ENCODE measurements around the gene OR2A1. TPM values are rescaled to one million over a fixed set of nuclear protein-coding genes. Genes with fewer than 3 reads are reported as not detected.
"Not testable (repeated sequence)": the region's sequence is repeated elsewhere in the genome, so short reads cannot be mapped to it uniquely, and the experiment has no call there.

The OR2A1 gene
- total RNA-seq (under 1 TPM in 1 of 4 donors, not detected in 3; 0.39 TPM), polyA plus RNA-seq (0.02 TPM)
- long read RNA-seq, donor 1, result 0 reads
- long read RNA-seq, donor 2, result 0 reads
- long read RNA-seq, donor 3, result 0 reads
- long read RNA-seq, donor 4, result 0 reads

DNA sequence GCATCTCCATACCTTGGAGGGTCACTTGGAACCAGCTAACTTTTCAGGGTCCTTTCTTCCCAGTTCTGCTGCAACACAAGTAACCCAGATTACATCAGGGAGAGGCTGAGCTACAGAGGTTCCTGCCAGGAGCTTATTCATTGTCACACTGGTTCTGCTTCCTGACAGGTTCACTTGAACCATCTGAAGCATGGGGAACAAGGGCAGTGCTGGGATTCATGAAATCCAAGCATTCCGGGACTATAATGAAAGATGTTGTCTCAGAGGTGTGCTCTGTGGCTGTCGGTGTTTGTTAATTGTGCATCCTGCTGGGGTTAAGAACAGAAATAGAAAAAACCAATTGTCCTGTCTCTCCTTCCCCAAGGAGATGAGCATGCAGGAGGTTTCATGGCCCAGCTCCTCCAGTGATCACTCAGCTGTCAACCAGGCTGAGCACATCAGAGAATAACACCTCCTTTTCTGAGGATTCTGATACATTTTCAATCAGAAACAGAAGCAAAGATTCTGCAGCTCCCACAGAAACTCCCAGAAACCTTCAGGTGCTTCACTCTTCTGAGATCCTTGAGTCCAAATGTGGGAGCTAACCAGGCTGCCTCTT lies at the start of gene OR2A1:
Gene OR2A1 (plus strand): TSS at position 548 of the 598 bp plus-strand sequence. CDS start 5,706 bp downstream, outside the sequence.
- H3K4me1 ChIP-seq (ENCODE audit: control insufficient read depth, insufficient read depth, low read length); H3K9me3 ChIP-seq (ENCODE audit: control insufficient read depth, low read length); DNase-seq; H3K27me3 ChIP-seq (ENCODE audit: control insufficient read depth, insufficient read depth); H3K27ac ChIP-seq (ENCODE audit: low read length); H3K4me3 ChIP-seq (ENCODE audit: low read length); intact Hi-C loops (cut with DNase I); ATAC-seq: not testable (repeated sequence)
- no CpG with 5 or more reads among the region's 2 CpGs for WGBS

DNA sequence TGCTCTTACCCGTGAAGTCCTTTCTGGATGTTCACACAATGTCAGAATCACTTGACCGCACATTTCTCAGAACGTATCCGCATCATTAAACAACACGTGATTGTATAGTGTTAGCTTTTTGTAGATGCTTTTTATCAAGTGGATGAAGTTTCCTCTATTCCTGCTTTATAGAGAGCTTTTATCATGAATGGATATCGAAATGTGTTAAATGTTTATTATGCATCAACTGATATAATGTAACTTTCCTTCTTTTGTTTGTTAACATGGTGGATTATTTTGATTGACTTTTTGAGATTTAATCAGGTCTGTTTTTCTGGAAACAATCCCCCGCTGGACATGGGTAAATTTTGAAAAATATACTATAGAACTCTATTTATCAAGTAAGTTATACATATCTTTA lies 47.5 kb upstream of the OR2A1 start, which contains the start of gene OR2A7:
Gene OR2A7 (minus strand): TSS at position 101 of the 400 bp plus-strand sequence. CDS start 5,164 bp downstream, outside the sequence.
- H3K27me3 ChIP-seq (ENCODE audit: control insufficient read depth, insufficient read depth); H3K9me3 ChIP-seq (ENCODE audit: control insufficient read depth, low read length); ATAC-seq; intact Hi-C loops (cut with DNase I); H3K27ac ChIP-seq (ENCODE audit: low read length); H3K4me3 ChIP-seq (ENCODE audit: low read length); DNase-seq; H3K4me1 ChIP-seq (ENCODE audit: control insufficient read depth, insufficient read depth, low read length): not testable (repeated sequence)
- 88% methylated on average over 6 of the region's 7 CpGs for WGBS

DNA sequence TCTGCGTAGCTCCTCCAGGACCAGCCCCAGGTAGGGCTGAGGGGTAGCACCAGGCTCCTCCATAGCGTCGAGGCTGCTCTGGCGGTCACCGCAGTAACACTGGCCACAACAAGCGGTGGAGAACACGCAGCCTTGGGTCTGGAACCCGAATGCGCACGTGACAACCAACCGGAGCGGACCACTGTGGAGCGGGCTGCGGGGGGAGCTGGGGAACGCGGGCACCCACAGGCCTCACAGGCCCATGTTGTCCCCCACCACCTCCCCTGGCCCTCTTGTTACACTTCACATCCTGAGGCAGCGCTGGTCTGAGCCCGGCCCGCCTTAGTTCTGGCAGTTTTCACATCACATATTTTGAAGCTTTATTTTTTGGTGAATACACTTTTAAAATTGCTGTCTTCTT lies 43.0 kb upstream of the OR2A1 start, which contains the start of gene CTAGE8:
Gene CTAGE8 (minus strand): TSS at position 101 of the 400 bp plus-strand sequence. CDS start 38 bp downstream, at position 63.
- no CpG with 5 or more reads among the region's 19 CpGs for WGBS
- H3K4me3 ChIP-seq (ENCODE audit: low read length); H3K27me3 ChIP-seq (ENCODE audit: control insufficient read depth, insufficient read depth); DNase-seq; H3K9me3 ChIP-seq (ENCODE audit: control insufficient read depth, low read length); H3K27ac ChIP-seq (ENCODE audit: low read length); intact Hi-C loops (cut with DNase I); H3K4me1 ChIP-seq (ENCODE audit: control insufficient read depth, insufficient read depth, low read length); ATAC-seq: not testable (repeated sequence)

- intact Hi-C loops (cut with DNase I); H3K9me3 ChIP-seq (ENCODE audit: control insufficient read depth, low read length); DNase-seq; H3K27me3 ChIP-seq (ENCODE audit: control insufficient read depth, insufficient read depth); H3K27ac ChIP-seq (ENCODE audit: low read length); H3K4me1 ChIP-seq (ENCODE audit: control insufficient read depth, insufficient read depth, low read length); H3K4me3 ChIP-seq (ENCODE audit: low read length); ATAC-seq: not testable (repeated sequence)
- 94% methylated on average over 4 of the region's 6 CpGs for WGBS
These were observed 36.9 kb upstream of the OR2A1 start for GRCh38 chr7:144275281-144275680.

GRCh38 chr7:144280010-144280409 lies 32.2 kb upstream of the OR2A1 start:
- DNase-seq; H3K27me3 ChIP-seq (ENCODE audit: control insufficient read depth, insufficient read depth); H3K4me1 ChIP-seq (ENCODE audit: control insufficient read depth, insufficient read depth, low read length); intact Hi-C loops (cut with DNase I); H3K4me3 ChIP-seq (ENCODE audit: low read length); H3K9me3 ChIP-seq (ENCODE audit: control insufficient read depth, low read length); H3K27ac ChIP-seq (ENCODE audit: low read length): not testable (repeated sequence)
- peak in 1 of 2 donors; percentile 9 for ATAC-seq
- 99% methylated on average over 3 of the region's 6 CpGs for WGBS

- not testable (repeated sequence) for ATAC-seq
- WGBS, result no CpG with 5 or more reads among the region's 8 CpGs
These were observed 30.2 kb upstream of the OR2A1 start for GRCh38 chr7:144281981-144282380.

GRCh38 chr7:144282490-144282889 lies 29.7 kb upstream of the OR2A1 start:
- peak in 1 of 2 donors; percentile 7 for ATAC-seq
- H3K4me3 ChIP-seq (ENCODE audit: low read length); intact Hi-C loops (cut with DNase I); H3K9me3 ChIP-seq (ENCODE audit: control insufficient read depth, low read length); H3K27ac ChIP-seq (ENCODE audit: low read length); H3K4me1 ChIP-seq (ENCODE audit: control insufficient read depth, insufficient read depth, low read length); H3K27me3 ChIP-seq (ENCODE audit: control insufficient read depth, insufficient read depth): not testable (repeated sequence)
- peak in 1 of 3 donors; percentile 11 for DNase-seq
- 87% methylated on average over 2 of the region's 4 CpGs for WGBS

More at GRCh38 chr7:144281981-144282380, 30.2 kb upstream of the OR2A1 start:
- H3K9me3 ChIP-seq (ENCODE audit: control insufficient read depth, low read length); H3K27ac ChIP-seq (ENCODE audit: low read length); H3K27me3 ChIP-seq (ENCODE audit: control insufficient read depth, insufficient read depth); H3K4me1 ChIP-seq (ENCODE audit: control insufficient read depth, insufficient read depth, low read length); DNase-seq; H3K4me3 ChIP-seq (ENCODE audit: low read length); intact Hi-C loops (cut with DNase I): not testable (repeated sequence)

DNA sequence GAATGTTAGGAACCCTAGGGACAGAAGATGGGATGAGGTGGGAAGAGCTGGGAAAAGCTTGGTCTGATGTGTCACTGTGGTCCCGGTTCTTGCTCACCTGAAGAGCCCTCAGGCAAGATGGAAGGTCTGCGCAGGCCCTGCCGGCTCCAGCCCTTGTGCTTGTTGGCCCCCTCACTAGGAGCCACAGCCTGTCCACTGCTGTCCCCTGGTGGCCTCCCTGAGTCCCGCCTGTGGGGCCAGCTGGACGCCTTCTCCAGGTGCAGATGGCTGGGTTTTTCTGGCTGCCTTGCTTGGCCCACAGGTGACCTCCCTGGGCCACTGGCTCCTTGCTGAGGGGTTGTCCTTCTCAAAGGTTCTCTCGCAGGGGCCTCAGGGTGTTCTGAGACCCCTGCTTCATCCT lies 28.5 kb upstream of the OR2A1 start:
- H3K27ac ChIP-seq (ENCODE audit: low read length); H3K27me3 ChIP-seq (ENCODE audit: control insufficient read depth, insufficient read depth); DNase-seq; H3K4me1 ChIP-seq (ENCODE audit: control insufficient read depth, insufficient read depth, low read length); intact Hi-C loops (cut with DNase I); H3K4me3 ChIP-seq (ENCODE audit: low read length); H3K9me3 ChIP-seq (ENCODE audit: control insufficient read depth, low read length): not testable (repeated sequence)
- no CpG with 5 or more reads among the region's 6 CpGs for WGBS
- ATAC-seq, result peak in 1 of 2 donors; percentile 17

GRCh38 chr7:144287171-144287784 lies 24.9 kb upstream of the OR2A1 start:
- H3K4me1 ChIP-seq (ENCODE audit: control insufficient read depth, insufficient read depth, low read length); H3K27ac ChIP-seq (ENCODE audit: low read length); H3K9me3 ChIP-seq (ENCODE audit: control insufficient read depth, low read length); H3K4me3 ChIP-seq (ENCODE audit: low read length); intact Hi-C loops (cut with DNase I); ATAC-seq; DNase-seq; H3K27me3 ChIP-seq (ENCODE audit: control insufficient read depth, insufficient read depth): not testable (repeated sequence)
- no CpG with 5 or more reads among the region's 3 CpGs for WGBS

- H3K4me3 ChIP-seq (ENCODE audit: low read length); intact Hi-C loops (cut with DNase I); H3K9me3 ChIP-seq (ENCODE audit: control insufficient read depth, low read length); H3K27ac ChIP-seq (ENCODE audit: low read length); H3K27me3 ChIP-seq (ENCODE audit: control insufficient read depth, insufficient read depth); H3K4me1 ChIP-seq (ENCODE audit: control insufficient read depth, insufficient read depth, low read length); ATAC-seq: not testable (repeated sequence)
- WGBS, result 55% methylated on average over 2 of the region's 4 CpGs
- peak in 1 of 3 donors; percentile 4 for DNase-seq
These were observed 20.6 kb upstream of the OR2A1 start for GRCh38 chr7:144291607-144292006.

All from right cardiac atrium (tissue), 5 donors.